DMS114 treated with DMSO at 0.1 percent for 48 hours (cell line): ENCODE measurements around the gene SLC25A23.
A peak's percentile ranks its signal among the peaks of the same experiment; 100 is the strongest.
"Not testable (repeated sequence)": the region's sequence is repeated elsewhere in the genome, so short reads cannot be mapped to it uniquely, and the experiment has no call there.

Experiments used
- DNase-seq: peaks from one replicate; lab custom pipeline; 2025; ENCODE audit not compliant: unreplicated experiment; lab: John Stamatoyannopoulos, UW

SLC25A23 gene

DNA sequence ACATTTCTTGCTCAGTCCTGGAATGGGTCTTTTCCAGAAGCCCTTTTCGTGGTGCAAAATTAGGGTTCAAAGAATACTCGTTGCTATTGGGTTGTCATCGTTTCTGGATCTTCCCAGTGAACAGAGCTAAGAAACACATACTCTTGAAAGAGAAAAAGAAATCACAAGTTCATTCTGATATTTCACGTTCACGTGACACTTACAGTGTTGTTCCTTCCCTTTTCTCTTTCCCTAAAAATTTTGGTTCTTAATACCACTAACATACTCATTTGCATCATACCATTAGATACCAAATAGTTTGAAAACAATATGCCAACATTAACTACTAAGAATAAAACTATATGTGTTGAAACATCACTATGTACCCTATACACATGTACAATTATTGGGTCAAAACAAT lies 53.2 kb downstream of the SLC25A23 start:
- no peak for DNase-seq

- DNase-seq = no peak
Observed at GRCh38 chr19:6402837-6403608, 56.6 kb downstream of the SLC25A23 start.

DNA sequence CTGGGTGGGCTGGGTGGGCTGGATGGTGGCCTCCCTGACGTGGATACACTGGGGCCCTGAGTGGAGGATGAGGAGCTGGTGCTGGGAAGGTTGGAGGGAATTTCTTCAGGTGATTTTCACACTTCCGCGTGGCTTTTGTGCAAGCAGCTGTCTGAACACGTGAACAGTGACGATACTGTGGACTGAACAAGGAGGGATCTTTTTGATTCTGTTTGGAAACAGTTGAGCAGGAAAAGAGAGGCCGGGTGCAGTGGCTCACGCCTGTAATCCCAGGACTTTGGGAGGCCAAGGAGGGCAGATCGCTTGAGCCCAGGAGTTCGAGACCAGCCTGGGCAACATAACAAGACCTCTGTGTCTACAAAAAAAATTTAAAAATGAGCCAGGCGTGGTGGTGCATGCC lies 57.5 kb downstream of the SLC25A23 start:
- no peak for DNase-seq

DNA sequence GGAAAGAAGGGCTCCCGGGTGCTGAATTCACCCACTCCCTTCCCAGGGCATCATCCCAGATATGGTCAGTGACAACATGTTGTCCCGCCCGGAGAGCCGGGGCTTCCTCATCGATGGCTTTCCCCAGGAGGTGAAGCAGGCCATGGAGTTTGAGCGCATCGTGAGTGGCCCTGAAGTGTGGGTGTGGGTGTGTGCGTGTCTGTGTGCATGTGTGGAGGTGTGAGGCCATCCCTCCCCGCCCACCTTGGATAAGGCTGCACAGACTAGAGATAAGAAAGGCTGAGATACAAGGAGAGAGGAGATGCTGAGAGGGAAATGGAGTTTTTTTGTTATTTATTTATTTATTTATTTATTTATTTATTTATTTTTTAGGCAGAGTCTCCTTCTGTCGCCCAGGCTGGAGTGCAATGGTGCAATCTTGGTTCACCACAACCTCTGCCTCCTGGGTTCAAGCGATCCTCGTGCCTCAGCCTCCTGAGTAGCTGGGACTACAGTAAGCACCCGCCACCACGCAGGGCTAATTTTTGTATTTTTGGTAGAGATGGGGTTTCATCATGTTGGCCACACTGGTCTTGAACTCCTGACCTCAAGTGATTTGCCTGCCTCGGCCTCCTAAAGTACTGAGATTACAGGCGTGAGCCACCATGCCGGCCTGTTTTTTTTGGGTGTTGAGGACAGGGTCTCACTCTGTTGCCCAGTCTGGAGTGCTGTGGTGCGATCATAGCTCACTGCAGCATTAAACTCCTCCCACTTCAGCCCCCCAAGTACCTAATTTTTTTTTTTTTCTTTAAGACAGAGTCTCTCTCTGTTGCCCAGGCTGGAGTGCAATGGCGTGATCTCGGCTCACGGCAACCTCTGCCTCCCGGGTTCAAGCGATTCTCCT lies 59.3 kb downstream of the SLC25A23 start:
- not testable (repeated sequence) for DNase-seq

DNA sequence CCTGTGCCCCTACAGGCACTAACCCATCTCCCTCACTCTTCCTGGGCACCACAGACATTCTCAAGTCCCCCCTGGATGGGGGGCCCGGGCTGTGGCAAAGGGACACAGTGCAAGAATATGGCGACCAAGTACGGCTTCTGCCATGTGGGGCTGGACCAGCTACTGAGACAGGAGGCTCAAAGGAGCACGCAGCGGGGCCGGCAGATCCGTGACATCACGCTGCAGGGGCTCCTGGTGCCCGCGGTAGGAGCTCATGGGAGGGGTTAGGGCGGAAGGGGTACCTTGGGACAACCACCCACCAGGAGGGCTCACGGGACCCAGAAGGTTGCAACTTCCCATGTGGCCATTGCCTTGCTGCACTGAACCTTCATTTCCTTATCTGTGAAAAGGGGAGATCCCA lies 63.3 kb downstream of the SLC25A23 start:
- DNase-seq = no peak

- no peak for DNase-seq
Observed at GRCh38 chr19:6394831-6395230, 64.8 kb downstream of the SLC25A23 start.

- no peak for DNase-seq
Observed at GRCh38 chr19:6393983-6394412, 65.6 kb downstream of the SLC25A23 start.

DNA sequence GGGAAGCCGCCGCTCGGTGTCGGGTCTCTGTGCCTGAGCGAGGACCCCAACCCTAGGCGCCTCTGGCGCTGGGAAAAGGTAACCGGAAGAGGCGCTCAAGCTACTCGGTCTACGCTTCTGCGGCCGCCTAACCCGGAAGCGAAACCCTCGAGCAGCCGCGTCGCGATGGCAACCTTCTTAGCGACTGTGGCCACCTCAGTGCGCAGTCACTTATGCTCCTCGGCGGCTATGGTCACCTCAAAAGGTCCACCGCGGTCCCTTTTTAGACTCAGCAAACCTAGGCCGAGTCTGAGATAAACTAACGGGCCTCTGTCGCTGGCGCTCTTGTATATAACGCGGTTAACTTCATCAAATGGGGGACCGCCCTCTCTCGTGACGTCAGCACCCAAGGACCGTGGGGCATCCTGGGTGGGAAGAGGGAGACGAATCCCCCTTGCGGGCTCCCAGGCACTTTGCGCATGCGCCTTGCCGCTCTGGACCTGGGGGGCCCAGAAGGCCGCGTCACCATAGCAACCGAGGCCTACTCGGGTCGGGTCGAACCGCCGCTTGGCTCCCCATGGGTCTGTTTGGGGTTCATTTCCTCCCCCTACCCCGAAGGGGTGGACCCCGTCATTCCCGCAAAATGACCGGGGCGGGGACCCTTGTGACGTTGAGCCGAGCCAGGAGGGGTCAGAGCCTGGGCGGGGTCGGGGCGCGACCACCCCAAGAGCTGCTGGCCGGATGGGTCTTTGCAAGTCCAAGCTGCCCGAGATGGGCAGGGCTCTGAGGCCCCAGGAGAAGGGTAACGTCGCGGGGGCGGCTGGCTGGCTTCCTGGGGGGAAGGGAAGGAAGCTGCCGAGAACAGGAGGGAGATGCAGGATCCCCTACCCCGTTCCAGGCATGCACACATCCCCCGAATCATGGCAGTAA lies 66.3 kb downstream of the SLC25A23 start, which contains the start of gene GTF2F1:
TSS of gene GTF2F1 (minus strand) at position 91 of the 909 bp plus-strand sequence. CDS start 169 bp downstream, outside the sequence.
- DNase-seq = peak; percentile 87

- no peak for DNase-seq
Observed at GRCh38 chr19:6392221-6393073, 67.1 kb downstream of the SLC25A23 start.
